GM10248 (cell line): ENCODE results near the gene IL22RA1.

Experiments
- CTCF ChIA-PET: fragments of 300-600 bp; sonication (Branson Sonifier 250); formaldehyde crosslinking; extraction: SDS; loops from one replicate; lab custom pipeline; 2021; ENCODE audit warnings: antibody characterized with exemption; lab: Yijun Ruan, JAX
- POLR2A ChIA-PET: fragments of 350-650 bp; sonication (Branson Sonifier 250); formaldehyde crosslinking; extraction: SDS; loops from one replicate; lab custom pipeline; 2020; ENCODE audit warnings: antibody characterized with exemption; lab: Yijun Ruan, JAX
- DNase-seq: peaks from one replicate; pipeline ENCODE4 v3.0.0; 2012; ENCODE audit errors: extremely low spot score
- TF ChIP-seq, protein P1 (sequence below): IDR thresholded peaks from 2 replicates; pipeline ENCODE4 v1.5.1; 2012; ENCODE audit warnings: mild to moderate bottlenecking, low read depth; ENCODE audit errors: extremely low read depth, missing control alignments, control extremely low read depth

IL22RA1 gene

DNA sequence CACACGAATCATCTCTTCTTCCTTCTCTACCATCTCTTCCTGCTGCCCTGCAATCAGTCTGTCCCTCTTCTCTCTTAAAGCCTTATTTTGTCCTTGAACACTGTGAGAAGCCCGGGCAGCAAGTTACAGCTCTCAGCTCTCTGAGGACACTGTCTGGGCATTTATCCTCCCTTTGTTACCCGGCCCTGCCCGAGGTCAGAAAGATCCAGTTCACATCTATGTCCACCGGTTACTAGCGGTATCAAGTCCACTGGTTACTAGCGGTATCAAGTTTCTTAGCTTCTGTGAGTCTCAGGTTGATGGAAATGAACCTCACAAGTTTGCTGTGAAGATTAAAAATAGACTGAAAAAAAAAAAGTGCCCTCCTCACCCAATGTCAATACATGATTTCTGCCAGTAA, 25.3 kb upstream of the IL22RA1 start:
- DNase-seq, result no peak
- ChIA-PET POLR2A (interaction anchor here (1.1 kb wide), 1 partner anchor 9 kb away, joined by 3 read pairs; no protein-coding TSS in a partner anchor), CTCF (interaction anchor here (1.3 to 3.5 kb wide), 4 partner anchors 9 to 31 kb away, joined by 3 to 18 read pairs (median 4); no protein-coding TSS in a partner anchor)
- TF ChIP-seq, protein P1, sequence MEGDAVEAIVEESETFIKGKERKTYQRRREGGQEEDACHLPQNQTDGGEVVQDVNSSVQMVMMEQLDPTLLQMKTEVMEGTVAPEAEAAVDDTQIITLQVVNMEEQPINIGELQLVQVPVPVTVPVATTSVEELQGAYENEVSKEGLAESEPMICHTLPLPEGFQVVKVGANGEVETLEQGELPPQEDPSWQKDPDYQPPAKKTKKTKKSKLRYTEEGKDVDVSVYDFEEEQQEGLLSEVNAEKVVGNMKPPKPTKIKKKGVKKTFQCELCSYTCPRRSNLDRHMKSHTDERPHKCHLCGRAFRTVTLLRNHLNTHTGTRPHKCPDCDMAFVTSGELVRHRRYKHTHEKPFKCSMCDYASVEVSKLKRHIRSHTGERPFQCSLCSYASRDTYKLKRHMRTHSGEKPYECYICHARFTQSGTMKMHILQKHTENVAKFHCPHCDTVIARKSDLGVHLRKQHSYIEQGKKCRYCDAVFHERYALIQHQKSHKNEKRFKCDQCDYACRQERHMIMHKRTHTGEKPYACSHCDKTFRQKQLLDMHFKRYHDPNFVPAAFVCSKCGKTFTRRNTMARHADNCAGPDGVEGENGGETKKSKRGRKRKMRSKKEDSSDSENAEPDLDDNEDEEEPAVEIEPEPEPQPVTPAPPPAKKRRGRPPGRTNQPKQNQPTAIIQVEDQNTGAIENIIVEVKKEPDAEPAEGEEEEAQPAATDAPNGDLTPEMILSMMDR, result no peak

DNA sequence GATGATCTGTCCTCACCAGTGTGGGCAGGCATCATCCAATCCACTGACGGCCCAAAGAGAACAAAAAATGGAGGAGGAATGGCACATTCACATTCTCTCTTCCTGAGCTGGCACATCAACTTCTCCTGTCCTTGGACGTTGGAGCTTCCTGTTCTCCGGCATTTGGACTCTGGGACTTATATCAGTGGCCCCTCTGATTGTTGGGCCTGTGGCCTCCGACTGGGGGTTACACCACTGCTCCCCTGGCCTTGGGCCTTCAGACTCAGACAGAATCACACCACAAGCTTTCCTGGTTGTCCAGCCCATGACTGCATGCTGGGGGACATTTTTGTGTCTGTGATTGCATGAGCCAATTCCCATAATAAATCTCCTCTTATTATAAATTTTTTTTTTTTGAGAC, 24.1 kb upstream of the IL22RA1 start:
- POLR2A ChIA-PET, result interaction anchor here (0.6 kb wide), 1 partner anchor 408 kb away, joined by 3 read pairs; no protein-coding TSS in a partner anchor
- no peak for DNase-seq
- CTCF ChIA-PET, result interaction anchor here (1.3 to 3.5 kb wide), 3 partner anchors 14 to 32 kb away, joined by 3 to 18 read pairs (median 5); no protein-coding TSS in a partner anchor
- TF ChIP-seq, protein P1, result no peak

DNA sequence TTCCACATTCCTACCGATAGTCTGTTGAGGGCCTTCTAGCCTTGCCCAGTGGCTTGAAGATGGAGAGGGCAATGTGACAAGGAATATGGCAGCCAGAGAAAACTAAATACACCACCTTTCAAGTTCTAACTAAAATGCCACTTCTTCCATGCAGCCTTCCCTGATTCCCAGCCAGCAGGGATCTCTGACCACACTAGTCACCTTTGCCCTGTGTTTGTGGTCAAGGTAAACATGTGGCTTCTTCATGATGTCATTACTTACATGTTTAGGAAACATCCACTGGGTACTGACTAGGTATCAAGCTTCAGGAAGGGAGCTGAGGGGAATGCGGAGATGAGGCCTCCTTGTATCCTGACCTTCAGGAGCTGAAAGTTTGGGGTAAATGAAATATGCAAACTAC, 22.6 kb upstream of the IL22RA1 start:
- CTCF ChIA-PET, result interaction anchor here (1.1 to 2.5 kb wide), 4 partner anchors 11 to 364 kb away, joined by 4 to 11 read pairs (median 6); no protein-coding TSS in a partner anchor
- POLR2A ChIA-PET, result no interaction called here
- TF ChIP-seq, protein P1, result no peak
- no peak for DNase-seq

DNA sequence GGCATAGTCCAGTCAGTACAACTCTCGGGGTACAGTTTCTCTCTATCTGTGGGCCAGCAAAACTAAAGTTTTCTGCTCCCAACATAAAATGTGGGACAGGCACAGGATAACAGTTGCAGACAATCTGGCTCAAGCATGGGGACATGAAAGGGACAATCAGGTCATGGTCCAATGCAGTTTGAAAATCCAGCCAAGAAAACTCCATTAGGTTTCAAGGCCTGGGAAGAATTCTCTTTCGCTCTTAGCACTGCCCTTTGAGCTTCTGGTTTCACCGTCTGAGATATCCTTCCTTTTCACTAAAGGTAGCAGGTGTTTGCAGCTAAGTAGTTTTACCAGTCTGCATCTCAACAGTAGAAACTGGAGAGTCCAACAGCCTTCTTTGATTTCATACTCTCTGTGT, 21.1 kb upstream of the IL22RA1 start:
- POLR2A ChIA-PET, result no interaction called here
- CTCF ChIA-PET, result interaction anchor here (1.1 to 2.5 kb wide), 3 partner anchors 14 to 366 kb away, joined by 4 to 11 read pairs (median 7); no protein-coding TSS in a partner anchor
- no peak for DNase-seq
- TF ChIP-seq, protein P1, result no peak

DNA sequence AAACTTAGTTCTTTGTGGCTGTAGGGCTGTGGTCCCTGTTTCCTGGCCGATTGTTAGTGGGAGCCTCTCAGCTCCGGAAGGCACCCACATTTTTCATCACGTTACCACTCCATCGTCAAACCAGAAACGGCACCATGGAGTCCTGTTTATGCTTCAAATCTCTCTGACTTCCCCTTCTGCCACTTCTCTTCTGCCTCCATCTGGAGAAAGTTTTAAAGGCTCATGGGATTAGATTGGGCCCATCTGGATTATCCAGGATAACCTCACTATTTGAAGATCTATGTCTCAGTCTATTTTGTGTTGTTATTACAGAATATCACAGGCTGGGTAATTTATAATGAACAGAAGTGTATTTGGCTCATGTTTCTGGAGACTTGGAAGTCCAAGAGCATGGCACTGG, 19.3 kb upstream of the IL22RA1 start:
- CTCF ChIA-PET, result interaction anchor here (2.0 kb wide), 1 partner anchor 12 kb away, joined by 18 read pairs; no protein-coding TSS in a partner anchor
- POLR2A ChIA-PET, result interaction anchor here (0.8 kb wide), 1 partner anchor 29 kb away, joined by 3 read pairs; no protein-coding TSS in a partner anchor
- TF ChIP-seq, protein P1, result no peak
- DNase-seq, result no peak

DNA sequence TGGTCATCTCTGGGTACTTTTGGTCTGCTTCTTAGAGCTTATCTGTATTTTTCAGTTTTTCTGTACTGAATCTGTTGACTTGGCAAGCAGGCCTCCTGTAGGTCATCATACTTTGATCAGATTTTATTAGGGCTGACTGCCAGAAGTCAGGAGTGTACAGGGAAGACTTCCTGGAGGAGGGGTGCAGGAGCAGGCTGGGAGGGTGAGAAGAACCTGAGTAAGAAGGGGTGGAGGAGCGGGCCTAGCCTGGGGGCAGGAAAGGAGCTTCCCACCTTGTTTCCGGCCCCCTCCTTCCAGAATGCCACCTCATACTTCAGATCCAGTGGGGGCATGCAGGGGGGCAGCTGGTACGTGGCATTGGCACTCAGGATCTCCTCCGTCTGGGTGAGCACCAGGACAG, 18.3 kb upstream of the IL22RA1 start:
- POLR2A ChIA-PET, result interaction anchor here (0.8 kb wide), 1 partner anchor 30 kb away, joined by 3 read pairs; no protein-coding TSS in a partner anchor
- CTCF ChIA-PET, result interaction anchor here (0.7 to 2.0 kb wide), 2 partner anchors 11 to 231 kb away, joined by 3 to 18 read pairs; no protein-coding TSS in a partner anchor
- TF ChIP-seq, protein P1, result no peak
- DNase-seq, result no peak
